ENCODE measurements around the gene PAK3. TPM values are rescaled to one million over a fixed set of nuclear protein-coding genes. Genes with fewer than 3 reads are reported as not detected.

PAK3 gene
- total RNA-seq, 1 donor from 2014 or later: 1.4 TPM

DNA sequence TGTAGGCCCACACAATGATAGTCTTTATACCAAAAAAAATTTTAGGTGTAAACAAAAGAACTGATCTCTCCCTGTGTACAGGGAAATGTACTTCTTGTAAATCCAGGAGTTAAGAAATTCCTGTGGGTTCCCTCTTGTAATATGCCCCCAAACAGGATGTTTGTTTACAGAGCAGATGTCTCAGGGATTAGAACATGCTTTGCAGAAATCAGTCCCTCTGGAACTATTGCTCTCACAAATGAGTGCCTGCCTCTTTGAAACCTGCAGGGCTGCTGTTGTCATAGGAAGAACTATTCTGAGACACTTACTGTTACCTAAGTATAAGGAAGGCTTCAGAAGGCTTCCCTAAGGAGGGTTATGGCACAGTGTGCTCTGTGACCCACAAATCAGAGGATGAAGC is 35.6 kb downstream of the PAK3 start:
- no peaks in the 10 kb centered on the region for H3K9me3 ChIP-seq
- ATAC-seq: no peak

DNA sequence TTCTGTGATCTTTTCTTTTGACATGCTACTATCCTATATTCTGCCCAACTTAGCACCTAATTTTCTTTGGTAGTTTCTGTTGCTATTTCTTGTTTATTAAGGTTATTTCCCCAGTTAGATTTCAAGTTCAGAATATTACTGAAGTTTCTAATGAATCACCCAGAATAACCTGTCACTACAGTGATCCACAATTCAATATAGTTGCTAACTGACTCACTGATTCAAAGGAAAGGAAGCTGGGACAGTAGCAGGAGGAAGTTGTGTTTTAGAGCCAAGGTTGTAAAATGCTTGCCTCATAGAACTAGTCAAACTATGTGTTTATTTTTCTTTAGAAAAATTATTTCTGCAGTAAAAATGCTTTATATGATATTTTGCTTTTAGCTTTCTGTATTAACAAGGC is 37.4 kb downstream of the PAK3 start:
- H3K4me1 ChIP-seq: no peaks in the 10 kb centered on the region
- no peak for ATAC-seq
- no peaks in the 10 kb centered on the region for H3K27me3 ChIP-seq (ENCODE audit: low read depth)
- no peak overlapping the region for H3K4me3 ChIP-seq
- H3K36me3 ChIP-seq: no peaks in the 10 kb centered on the region
- no peak for DNase-seq
- H3K27ac ChIP-seq: no peak overlapping the region
- intact Hi-C loops (cut with DNase I): no loop called here
- H3K9me3 ChIP-seq: no peaks in the 10 kb centered on the region
- TF ChIP-seq, protein P1, sequence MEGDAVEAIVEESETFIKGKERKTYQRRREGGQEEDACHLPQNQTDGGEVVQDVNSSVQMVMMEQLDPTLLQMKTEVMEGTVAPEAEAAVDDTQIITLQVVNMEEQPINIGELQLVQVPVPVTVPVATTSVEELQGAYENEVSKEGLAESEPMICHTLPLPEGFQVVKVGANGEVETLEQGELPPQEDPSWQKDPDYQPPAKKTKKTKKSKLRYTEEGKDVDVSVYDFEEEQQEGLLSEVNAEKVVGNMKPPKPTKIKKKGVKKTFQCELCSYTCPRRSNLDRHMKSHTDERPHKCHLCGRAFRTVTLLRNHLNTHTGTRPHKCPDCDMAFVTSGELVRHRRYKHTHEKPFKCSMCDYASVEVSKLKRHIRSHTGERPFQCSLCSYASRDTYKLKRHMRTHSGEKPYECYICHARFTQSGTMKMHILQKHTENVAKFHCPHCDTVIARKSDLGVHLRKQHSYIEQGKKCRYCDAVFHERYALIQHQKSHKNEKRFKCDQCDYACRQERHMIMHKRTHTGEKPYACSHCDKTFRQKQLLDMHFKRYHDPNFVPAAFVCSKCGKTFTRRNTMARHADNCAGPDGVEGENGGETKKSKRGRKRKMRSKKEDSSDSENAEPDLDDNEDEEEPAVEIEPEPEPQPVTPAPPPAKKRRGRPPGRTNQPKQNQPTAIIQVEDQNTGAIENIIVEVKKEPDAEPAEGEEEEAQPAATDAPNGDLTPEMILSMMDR (IDR thresholded peaks at IDR 0.05): no peak

More for the DNA sequence above, 35.6 kb downstream of the PAK3 start:
- intact Hi-C loops (cut with DNase I): no loop called here
- H3K4me3 ChIP-seq: no peak overlapping the region
- H3K36me3 ChIP-seq: no peaks in the 10 kb centered on the region
- no peak overlapping the region for H3K27ac ChIP-seq
- DNase-seq: no peak
- H3K4me1 ChIP-seq: no peaks in the 10 kb centered on the region
- no peaks in the 10 kb centered on the region for H3K27me3 ChIP-seq (ENCODE audit: low read depth)
- TF ChIP-seq, protein P1 (IDR thresholded peaks at IDR 0.05): no peak

DNA sequence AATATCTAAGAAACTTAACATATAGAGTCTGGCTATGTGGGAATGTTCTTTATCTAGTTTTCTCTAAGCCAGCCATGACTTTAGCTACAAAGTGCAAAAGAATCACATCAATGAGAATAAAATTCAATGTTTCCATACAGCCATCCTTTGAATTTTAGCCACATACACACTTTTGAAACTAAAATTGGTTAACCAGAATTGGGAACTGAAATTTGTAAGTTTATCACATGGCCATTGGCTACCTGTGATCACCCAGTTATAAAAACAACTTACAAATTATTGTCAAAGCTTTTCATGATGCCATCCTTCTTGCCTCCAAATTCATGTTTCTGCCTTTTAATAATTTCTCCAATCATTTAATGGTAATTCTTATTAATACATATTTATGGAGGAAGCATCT is 49.9 kb downstream of the PAK3 start:
- Histone ChIP-seq H3K9me3 (no peaks in the 10 kb centered on the region), H3K36me3 (no peaks in the 10 kb centered on the region), H3K27ac (no peak overlapping the region), H3K27me3 (ENCODE audit: low read depth) (no peaks in the 10 kb centered on the region), H3K4me3 (no peak overlapping the region), H3K4me1 (no peaks in the 10 kb centered on the region)
- no peak for ATAC-seq
- intact Hi-C loops (cut with DNase I): no loop called here
- DNase-seq: no peak
- TF ChIP-seq, protein P1 (IDR thresholded peaks at IDR 0.05): no peak

DNA sequence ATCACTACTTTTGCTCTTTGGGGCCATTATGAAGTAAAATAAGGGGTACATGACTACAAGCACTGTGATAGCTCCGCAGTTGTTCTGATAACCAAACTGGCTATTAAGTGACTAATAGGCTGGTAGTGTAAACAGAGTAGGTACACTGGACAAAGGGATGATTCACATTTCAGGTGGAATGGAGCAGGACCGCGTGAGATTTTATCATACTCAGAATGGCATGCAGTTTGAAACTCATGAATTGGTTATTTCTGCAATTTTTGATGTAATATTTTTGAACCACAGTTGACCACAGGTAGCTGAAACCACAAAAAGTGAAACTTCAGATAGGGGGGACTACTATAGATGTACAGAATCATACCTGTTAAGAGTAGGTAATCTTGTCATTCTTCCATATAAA is 55.8 kb downstream of the PAK3 start:
- Histone ChIP-seq H3K4me1 (no peaks in the 10 kb centered on the region), H3K4me3 (no peak overlapping the region), H3K27me3 (ENCODE audit: low read depth) (no peaks in the 10 kb centered on the region), H3K27ac (no peak overlapping the region), H3K9me3 (no peaks in the 10 kb centered on the region), H3K36me3 (no peaks in the 10 kb centered on the region)
- ATAC-seq: no peak
- TF ChIP-seq, protein P1 (IDR thresholded peaks at IDR 0.05): no peak
- intact Hi-C loops (cut with DNase I): no loop called here
- DNase-seq: no peak

DNA sequence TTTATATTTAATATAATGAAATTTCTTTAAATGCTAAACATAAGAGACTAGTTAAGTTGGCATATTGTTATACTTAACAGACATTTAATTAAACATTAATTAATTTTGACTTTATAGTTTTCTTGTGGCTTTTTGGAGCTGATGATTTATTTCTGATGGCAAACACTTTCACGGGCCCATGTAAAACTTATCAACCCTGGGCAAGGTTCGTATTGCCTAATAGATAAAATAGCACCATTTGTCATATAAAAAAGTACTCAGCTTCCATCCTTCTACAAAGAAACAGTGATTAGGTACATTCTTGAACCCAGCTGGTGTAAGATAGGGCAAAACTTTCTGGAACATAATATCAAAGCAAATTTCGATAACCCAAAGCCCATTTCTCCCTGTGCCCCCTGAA is 63.2 kb downstream of the PAK3 start:
- no peaks in the 10 kb centered on the region for H3K4me1 ChIP-seq
- H3K27me3 ChIP-seq (ENCODE audit: low read depth): no peaks in the 10 kb centered on the region
- H3K27ac ChIP-seq: no peak overlapping the region
- TF ChIP-seq, protein P1 (IDR thresholded peaks at IDR 0.05): no peak
- no peak overlapping the region for H3K4me3 ChIP-seq
- intact Hi-C loops (cut with DNase I): no loop called here
- no peaks in the 10 kb centered on the region for H3K36me3 ChIP-seq
- no peak for DNase-seq
- no peak for ATAC-seq
- H3K9me3 ChIP-seq: no peaks in the 10 kb centered on the region

DNA sequence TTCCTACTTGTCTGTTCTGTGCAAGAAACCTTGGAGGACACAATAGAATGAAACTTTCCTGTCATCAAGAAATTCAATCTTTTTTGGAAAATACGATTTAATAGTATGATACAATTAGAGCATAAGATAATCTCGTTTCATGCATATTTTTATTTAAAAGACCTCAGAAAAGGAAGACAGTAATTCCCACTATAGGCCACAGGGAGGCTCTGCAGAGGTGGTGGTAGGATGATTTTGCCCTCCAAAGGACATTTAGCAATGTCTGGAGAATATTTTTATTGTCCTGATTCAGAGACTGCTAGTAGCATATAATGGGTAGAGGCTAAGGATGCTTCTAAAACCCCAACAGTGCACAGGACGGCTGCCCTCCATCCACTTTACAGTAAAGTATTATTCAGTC is 68.7 kb downstream of the PAK3 start:
- Histone ChIP-seq H3K36me3 (no peaks in the 10 kb centered on the region), H3K4me1 (no peaks in the 10 kb centered on the region), H3K27ac (no peak overlapping the region), H3K27me3 (ENCODE audit: low read depth) (no peaks in the 10 kb centered on the region), H3K4me3 (no peak overlapping the region), H3K9me3 (no peaks in the 10 kb centered on the region)
- intact Hi-C loops (cut with DNase I): no loop called here
- TF ChIP-seq, protein P1 (IDR thresholded peaks at IDR 0.05): no peak
- ATAC-seq (no peak), DNase-seq (no peak)

Data from lower lobe of right lung (tissue), 2 donors.